COLO829 (cell line): Measurements from ENCODE around the gene PLEKHJ1.

ENCODE experiments used
- DNase-seq: peaks from one replicate; pipeline ENCODE4 v3.0.0; 2012; ENCODE audit warnings: low spot score

PLEKHJ1 gene

GRCh38 chr19:2234996-2235380 lies 1.1 kb downstream of the PLEKHJ1 start:
- DNase-seq: no peak

DNA sequence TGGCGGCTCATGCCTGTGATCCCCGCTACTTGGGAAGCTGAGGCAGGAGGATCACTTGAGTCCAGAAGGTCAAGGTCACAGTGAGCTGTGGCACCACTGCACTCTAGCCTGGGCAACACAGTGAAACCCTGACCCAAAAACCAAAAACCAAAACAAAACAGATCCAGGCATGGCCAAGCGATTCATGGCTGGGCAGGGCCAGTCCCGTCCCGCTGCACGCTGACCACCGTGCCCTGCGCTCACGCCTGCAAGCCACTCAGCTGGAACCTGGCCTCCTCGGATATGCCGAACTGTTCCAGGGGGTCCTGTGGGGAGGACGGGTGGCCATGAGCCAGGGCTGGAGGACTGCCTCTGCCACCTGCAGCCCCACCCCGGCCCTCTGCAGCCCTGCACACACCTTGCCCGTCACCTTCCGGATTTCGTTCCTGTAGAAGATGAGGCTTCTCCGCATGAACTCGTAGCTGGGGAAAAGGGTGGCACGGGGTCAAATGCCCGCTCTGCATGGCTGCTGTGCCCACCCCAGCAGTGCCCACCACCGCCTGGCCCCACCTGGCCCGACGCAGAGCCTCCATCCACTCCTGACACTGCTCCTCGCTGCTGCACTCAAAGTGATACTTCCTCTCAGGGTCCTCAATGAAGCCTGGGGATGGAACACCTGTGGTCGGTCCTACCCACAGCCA lies 2.4 kb downstream of the PLEKHJ1 start:
- no peak for DNase-seq

- no peak for DNase-seq
Observed at GRCh38 chr19:2232286-2233151, 3.6 kb downstream of the PLEKHJ1 start.

DNA sequence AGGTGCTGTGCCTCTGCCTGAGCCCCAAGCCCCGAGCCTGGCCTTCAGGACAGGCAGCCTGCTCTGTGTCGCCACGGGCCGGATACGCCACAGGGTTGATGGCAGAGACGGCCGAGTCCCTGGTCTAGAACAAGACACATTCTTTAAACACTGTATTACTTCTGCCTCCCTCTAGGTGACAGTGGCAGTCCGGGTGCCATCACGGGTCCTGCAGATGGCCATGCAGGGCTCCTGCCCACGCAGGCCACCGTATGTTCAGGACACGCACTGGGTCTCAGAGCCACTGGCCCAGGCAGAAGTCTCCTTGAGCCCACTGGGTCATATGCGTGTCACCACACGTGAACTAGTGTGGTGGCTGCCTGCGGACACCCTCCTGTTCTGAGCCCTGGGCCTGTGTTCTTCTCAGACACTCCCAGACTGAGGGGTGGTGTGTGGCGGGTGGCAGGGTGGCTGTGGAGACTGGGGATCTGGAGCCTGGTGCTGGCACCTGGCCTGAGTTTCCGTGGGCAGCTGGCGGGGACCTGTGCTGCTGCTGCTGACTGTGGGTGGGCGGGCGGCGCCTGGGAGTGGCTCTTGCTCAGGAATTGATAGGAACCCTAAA lies 4.4 kb downstream of the PLEKHJ1 start:
- no peak for DNase-seq

DNA sequence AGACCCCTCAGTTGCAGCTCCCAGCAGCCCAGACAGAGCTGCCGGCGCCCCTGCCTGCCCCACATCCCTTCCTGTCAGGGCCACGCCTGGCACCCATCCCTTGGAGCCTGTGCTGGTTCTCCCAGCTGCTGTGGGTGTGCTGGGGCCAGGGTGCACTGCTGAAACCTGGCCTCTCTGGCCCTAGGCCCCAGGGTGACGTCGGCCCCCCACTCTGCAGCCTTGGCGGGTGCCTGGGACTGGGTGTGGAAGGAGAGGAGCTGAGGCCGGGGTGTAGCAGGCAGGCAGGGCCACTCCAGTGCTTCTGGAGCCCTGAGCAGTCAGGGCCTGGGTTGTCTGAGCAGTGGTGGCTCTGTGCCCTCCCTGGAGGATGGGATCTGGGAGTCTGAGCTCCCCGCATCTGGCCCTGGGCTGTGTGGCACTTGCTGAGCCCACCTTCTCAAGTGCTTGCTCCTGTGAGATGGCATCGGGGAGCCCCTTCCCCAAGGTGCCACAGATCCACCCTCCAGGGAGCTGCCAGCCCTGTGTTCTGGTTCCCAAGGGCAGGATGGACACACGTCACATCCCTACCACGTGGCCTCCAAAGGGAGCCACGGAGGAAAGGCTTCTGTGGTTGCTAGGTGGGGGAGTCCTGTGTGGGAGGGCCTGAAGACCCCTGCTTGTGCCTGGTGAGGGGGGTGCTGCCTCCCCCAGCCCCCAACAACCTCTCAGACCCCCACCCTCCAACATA lies 5.2 kb downstream of the PLEKHJ1 start:
- no peak for DNase-seq

DNA sequence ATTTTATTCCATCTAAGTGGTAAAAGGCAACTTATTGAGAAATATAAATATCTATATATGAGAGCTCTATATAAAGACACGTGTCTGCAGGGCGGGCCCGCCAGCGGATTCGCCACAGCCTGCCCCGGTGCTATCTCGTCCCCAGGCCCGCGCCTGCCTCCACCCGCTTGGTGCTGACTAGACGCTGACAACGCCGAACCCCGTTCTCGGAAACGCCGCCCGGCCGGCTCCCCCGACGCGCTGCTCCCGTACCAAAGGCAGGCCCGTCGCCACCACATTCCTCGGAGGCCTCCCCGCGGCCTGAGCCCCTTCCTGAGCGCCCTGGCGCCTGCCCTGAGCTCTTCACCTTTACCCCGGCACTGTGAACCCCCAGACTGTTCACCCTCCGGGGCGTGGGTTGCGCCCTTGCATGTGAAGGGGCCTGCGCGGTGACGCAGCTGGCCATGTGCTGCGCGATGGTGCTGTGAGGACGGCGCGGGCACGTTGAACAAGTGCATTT lies 6.0 kb downstream of the PLEKHJ1 start:
- no peak for DNase-seq

DNA sequence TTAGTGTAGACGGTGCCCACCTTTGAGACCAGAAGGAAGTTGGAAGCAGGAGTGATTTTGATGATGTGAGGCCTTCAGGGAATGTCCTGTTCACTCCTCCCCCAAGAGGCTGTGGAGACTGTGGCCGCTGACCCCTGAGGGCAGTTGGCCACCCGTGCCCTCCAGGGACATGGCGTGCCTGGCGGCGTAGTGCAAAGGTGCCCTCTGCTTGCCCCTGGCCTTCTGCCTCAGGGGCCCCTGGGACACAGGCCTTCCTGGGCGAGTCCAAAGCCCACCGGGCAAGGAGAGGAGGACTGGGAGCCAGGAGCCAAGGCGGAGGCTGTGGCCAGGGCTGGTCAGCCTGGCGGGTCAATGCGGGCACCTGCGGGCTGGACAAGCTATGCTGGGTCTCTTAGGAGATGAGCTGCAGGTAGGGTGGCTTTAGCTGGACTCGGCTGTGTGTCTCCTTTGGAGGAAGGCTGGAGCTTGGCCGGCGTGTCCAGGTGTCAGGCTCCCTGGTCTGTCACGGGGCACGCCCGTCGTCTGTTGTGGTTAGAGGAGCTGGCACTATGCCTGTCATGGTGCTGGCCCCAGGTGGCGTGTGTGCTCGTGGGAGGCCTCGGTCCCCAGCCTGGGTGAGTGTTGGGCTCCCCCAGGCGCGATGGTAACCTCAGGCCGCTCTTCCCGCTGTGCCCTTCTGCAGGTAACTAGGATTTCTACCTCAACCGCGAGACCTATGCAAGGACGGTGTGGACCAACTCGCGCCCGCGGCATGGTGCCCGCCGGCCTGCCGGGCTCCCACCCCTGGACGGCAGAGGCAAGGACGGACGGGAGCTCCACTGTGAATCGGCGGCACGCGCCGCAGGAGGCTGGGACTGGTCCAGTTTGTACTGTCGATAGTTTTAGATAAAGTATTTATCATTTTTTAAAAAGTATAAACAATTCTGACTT lies 6.8 kb downstream of the PLEKHJ1 start:
- no peak for DNase-seq

GRCh38 chr19:2228157-2229030 lies 7.7 kb downstream of the PLEKHJ1 start:
- no peak for DNase-seq

GRCh38 chr19:2227415-2228156 lies 8.5 kb downstream of the PLEKHJ1 start:
- DNase-seq: no peak

DNA sequence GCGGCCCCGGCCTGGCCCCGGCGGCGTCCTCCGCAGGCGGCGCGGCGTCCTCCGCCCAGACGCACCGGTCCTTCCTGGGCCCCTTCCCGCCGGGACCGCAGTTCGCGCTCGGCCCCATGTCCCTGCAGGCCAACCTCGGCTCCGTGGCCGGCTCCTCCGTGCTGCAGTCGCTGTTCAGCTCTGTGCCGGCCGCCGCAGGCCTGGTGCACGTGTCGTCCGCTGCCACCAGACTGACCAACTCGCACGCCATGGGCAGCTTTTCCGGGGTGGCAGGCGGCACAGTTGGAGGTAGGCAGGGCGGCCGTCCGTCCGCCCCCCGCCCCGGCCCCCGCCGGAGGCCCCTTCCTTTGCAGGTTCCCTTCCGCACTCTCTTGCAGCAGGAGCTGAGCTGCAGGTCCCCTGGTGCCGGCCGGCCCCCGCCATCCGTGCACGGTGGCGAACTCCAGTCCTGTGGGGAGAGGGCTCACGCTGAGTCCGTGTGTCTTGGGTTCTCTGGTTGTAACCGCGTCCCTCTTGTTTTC lies 9.2 kb downstream of the PLEKHJ1 start:
- DNase-seq: no peak

DNA sequence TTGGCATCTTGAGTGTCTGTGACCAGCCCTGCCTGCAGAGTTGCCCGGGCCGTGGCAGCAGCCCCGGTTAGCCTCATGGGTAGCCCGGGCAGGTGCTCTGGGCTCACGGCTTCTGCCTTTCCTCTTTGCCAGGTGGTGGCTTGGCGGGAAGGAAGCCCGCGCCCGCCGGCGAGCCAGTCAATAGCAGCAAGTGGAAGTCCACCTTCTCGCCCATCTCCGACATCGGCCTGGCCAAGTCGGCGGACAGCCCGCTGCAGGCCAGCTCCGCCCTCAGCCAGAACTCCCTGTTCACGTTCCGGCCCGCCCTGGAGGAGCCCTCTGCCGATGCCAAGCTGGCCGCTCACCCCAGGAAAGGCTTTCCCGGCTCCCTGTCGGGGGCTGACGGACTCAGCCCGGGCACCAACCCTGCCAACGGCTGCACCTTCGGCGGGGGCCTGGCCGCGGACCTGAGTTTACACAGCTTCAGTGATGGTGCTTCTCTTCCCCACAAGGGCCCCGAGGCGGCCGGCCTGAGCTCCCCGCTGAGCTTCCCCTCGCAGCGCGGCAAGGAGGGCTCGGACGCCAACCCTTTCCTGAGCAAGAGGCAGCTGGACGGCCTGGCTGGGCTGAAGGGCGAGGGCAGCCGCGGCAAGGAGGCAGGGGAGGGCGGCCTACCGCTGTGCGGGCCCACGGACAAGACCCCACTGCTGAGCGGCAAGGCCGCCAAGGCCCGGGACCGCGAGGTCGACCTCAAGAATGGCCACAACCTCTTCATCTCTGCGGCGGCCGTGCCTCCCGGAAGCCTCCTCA lies 9.9 kb downstream of the PLEKHJ1 start:
- DNase-seq: no peak

GRCh38 chr19:2225415-2226050 lies 10.6 kb downstream of the PLEKHJ1 start:
- no peak for DNase-seq

- DNase-seq: no peak
Observed at GRCh38 chr19:2224754-2225349, 11.3 kb downstream of the PLEKHJ1 start.

- no peak for DNase-seq
Observed at GRCh38 chr19:2223959-2224358, 12.2 kb downstream of the PLEKHJ1 start.

- no peak for DNase-seq
Observed at GRCh38 chr19:2223391-2223790, 12.7 kb downstream of the PLEKHJ1 start.

DNA sequence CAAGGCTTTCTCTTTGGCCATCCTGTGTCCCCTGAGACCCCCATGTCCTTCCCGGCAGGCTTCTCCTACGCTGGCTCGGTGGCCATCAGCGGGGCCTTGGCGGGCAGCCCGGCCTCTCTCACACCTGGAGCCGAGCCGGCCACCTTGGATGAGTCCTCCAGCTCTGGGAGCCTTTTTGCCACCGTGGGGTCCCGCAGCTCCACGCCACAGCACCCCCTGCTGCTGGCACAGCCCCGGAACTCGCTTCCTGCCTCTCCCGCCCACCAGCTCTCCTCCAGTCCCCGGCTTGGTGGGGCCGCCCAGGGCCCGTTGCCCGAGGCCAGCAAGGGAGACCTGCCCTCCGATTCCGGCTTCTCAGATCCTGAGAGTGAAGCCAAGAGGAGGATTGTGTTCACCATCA lies 14.2 kb downstream of the PLEKHJ1 start:
- no peak for DNase-seq

- no peak for DNase-seq
Observed at GRCh38 chr19:2221250-2221831, 14.8 kb downstream of the PLEKHJ1 start.
